IPS-18c (cell line): ENCODE results near the gene NMRK1.

Source experiments
- H3K4me3 ChIP-seq: 2 replicates; pipeline ENCODE4 v1.7.0; 2013; ENCODE audit warnings: low read depth, mild to moderate bottlenecking, low read length, moderate library complexity; ENCODE audit not compliant: insufficient read depth
- H3K9me3 ChIP-seq: one replicate; pipeline ENCODE4 v1.6.1; 2013; ENCODE audit warnings: mild to moderate bottlenecking, low read length, moderate library complexity; ENCODE audit not compliant: control insufficient read depth, insufficient read depth

Gene NMRK1

GRCh38 chr9:75087824-75088645 is at the start of gene NMRK1, which contains the start of gene OSTF1:
Gene NMRK1, minus strand, starts transcription at chr9:75088155. Its CDS starts 5,040 bp downstream, at chr9:75083115.
Gene OSTF1, plus strand, starts transcription at chr9:75088514. Its CDS starts 179 bp downstream, at chr9:75088693.
- Histone ChIP-seq H3K9me3 (no peaks in the 10 kb centered on the region), H3K4me3 (peak within 1 kb of the TSS; percentile 85)

- Histone ChIP-seq H3K9me3 (no peaks in the 10 kb centered on the region), H3K4me3 (no peak overlapping the region)
Observed at GRCh38 chr9:75134495-75134894, 46.5 kb upstream of the NMRK1 start.

DNA sequence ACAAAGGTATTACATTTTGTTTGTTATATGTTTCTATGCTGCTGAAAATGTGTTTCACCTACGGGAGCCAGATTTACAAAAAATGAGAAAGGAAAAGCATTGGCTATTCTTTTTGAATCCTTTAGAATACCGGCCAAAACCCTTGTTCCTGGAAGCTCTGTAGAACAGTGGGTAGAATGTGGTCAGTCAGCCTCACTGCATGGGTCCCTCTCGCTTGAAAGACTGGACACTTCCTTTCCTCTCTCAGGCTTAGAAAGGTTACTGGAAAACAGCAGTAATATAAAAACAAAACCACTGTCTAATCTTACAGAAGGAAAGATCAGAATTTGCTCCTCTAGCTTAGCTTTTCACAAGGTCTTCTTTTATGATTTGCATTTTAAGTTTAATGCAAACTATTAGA is 45.4 kb upstream of the NMRK1 start:
- no peak overlapping the region for H3K4me3 ChIP-seq

DNA sequence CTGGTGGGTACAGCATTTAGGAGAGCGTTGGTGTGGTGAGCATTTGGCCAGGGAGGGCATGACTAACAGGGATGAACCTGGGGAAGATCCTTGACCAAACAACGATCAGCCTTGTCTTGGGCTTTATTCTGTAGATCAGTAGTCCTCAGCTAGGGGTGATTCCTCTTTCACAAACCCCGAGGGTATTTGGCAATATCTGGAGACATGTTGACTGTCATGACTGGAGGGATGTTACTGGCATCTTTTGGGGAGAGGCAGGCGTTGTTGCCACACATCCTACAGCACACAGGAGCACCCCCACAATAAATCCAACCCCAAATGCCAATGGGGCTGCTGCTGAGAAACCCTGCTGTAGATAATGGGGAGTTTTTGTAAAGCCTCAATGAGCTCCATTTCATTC is 44.3 kb upstream of the NMRK1 start:
- Histone ChIP-seq H3K4me3 (no peak overlapping the region), H3K9me3 (no peaks in the 10 kb centered on the region)

More for the DNA sequence above, 45.4 kb upstream of the NMRK1 start:
- H3K9me3 ChIP-seq, result no peaks in the 10 kb centered on the region

- H3K4me3 ChIP-seq, result no peak overlapping the region
- H3K9me3 ChIP-seq, result no peaks in the 10 kb centered on the region
Observed at GRCh38 chr9:75131700-75132099, 43.7 kb upstream of the NMRK1 start.

- H3K9me3 ChIP-seq, result no peaks in the 10 kb centered on the region
Observed at GRCh38 chr9:75130621-75131230, 42.8 kb upstream of the NMRK1 start.

GRCh38 chr9:75130172-75130571 is 42.2 kb upstream of the NMRK1 start:
- Histone ChIP-seq H3K4me3 (no peak overlapping the region), H3K9me3 (no peaks in the 10 kb centered on the region)

More at GRCh38 chr9:75130621-75131230, 42.8 kb upstream of the NMRK1 start:
- H3K4me3 ChIP-seq, result no peak overlapping the region

DNA sequence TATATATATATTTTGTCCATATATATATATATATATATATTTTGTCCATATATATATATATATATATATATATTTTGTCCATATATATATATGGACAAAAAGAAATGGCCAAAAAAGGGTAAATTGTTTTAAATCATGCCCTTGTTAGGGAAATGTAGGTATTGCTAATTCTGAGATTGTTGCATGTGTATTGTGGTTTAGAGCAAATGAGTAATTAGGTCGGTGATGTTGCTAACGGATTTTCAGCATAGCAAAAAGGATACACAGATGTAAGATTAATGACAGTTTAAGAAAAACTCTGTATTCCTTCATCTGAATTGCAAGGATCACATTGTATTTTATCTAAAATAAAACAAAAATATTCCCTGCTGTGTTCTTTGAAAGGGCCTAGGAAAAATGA is 40.6 kb upstream of the NMRK1 start:
- Histone ChIP-seq H3K4me3 (no peak overlapping the region), H3K9me3 (no peaks in the 10 kb centered on the region)

GRCh38 chr9:75123696-75124095 is 35.7 kb upstream of the NMRK1 start:
- H3K9me3 ChIP-seq, result no peaks in the 10 kb centered on the region

DNA sequence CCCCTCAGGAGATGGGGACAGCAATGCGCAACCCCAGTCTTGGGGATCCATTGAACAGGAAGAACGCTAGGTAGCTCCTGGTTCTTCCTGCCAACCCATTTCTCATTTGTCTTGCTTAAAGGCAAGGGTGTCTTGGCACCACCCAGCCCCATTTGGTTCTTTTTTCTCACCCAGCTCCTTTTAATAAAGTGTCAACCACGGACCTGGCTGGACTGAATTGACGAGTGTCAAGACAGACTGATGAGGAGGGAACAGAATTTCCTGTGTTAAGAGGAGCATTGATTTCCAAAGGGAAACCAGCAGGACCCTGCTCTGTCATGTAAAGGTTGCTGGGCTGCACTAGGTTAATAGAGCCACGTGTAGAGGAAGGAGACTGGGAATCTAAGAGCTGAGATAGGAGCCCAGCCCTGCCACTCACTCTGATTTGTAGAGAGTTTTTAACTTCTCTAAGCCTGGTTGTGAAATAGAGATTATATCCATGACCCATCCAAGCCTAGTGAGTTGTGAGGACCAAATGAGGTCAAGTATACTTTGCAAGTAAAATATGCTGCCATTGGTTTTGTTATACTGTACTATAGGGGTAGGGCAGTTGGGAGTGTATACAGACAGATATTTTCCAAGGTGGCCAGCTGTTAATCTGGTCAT is 34.1 kb upstream of the NMRK1 start:
- H3K4me3 ChIP-seq, result no peak overlapping the region
- H3K9me3 ChIP-seq, result no peaks in the 10 kb centered on the region

More at GRCh38 chr9:75123696-75124095, 35.7 kb upstream of the NMRK1 start:
- H3K4me3 ChIP-seq, result no peak overlapping the region

DNA sequence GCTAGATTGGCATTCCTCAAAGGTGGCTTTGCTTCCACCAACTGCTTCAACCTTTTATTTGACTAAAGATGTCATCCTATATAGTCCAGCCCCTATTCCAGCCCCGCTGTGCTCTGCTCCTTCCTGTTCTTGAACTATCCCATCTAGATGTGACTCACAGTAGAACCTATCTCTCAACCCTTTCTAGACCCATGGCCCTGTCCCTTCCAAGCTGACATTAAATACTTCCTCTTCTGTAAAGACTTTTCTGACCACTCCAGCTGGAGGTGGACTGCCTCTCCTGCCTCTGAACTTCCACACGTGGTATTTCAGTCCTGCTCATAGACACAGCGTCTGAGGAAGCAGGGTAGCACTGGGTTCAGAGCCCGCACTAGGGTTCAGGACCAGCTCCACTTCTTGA is 32.7 kb upstream of the NMRK1 start:
- Histone ChIP-seq H3K4me3 (no peak overlapping the region), H3K9me3 (no peaks in the 10 kb centered on the region)

- Histone ChIP-seq H3K4me3 (no peak overlapping the region), H3K9me3 (no peaks in the 10 kb centered on the region)
Observed at GRCh38 chr9:75117564-75117963, 29.6 kb upstream of the NMRK1 start.

GRCh38 chr9:75116306-75116705 is 28.4 kb upstream of the NMRK1 start:
- no peak overlapping the region for H3K4me3 ChIP-seq
- no peaks in the 10 kb centered on the region for H3K9me3 ChIP-seq

GRCh38 chr9:75112789-75113188 is 24.8 kb upstream of the NMRK1 start:
- Histone ChIP-seq H3K9me3 (no peaks in the 10 kb centered on the region), H3K4me3 (no peak overlapping the region)

- H3K9me3 ChIP-seq, result no peaks in the 10 kb centered on the region
- H3K4me3 ChIP-seq, result no peak overlapping the region
Observed at GRCh38 chr9:75111019-75111622, 23.2 kb upstream of the NMRK1 start.

DNA sequence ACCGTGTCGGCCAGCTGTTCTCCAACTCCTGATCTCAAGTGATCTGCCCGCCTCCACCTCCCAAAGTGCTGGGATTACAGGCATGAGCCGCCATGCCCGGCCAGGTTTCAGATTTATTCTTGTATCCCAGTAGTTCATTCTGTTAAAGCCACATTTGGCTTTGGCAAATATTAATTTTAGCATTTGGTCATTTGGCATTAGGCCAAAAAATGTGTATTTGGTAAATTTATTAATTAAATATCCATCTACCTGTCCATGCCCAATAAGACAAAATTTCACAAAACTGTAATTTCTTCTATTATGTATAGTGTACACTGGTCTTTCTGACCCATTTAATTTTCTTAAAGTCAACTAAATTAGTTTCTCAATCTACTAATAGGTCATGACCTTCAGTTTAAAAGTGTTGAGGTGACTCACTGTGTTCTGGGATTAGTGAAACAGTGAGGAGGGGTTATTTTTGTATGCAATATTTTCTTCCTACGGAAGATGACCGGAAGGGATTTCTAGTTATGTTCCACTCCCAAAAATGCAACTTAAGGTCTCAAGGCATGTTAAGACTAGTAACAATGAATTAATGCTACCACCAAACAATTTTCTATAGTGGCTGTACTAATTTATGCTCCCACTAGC is 21.4 kb upstream of the NMRK1 start:
- H3K9me3 ChIP-seq, result no peaks in the 10 kb centered on the region
- no peak overlapping the region for H3K4me3 ChIP-seq

- no peak overlapping the region for H3K4me3 ChIP-seq
- H3K9me3 ChIP-seq, result no peaks in the 10 kb centered on the region
Observed at GRCh38 chr9:75108571-75108970, 20.6 kb upstream of the NMRK1 start.
